RWPE1 (cell line): ENCODE measurements around the gene IRF6.

Source experiments
- CTCF ChIA-PET: fragments of 350-600 bp; sonication (Branson Sonifier 250); formaldehyde crosslinking; extraction: SDS; loops from one replicate; lab custom pipeline; 2021; lab: Yijun Ruan, JAX
- POLR2A ChIA-PET: fragments of 400-600 bp; formaldehyde crosslinking; extraction: SDS; loops from one replicate; lab custom pipeline; 2020; ENCODE audit warnings: antibody characterized with exemption; ENCODE audit not compliant: low non-redundant PET; lab: Yijun Ruan, JAX
- DNase-seq: peaks from one replicate; pipeline ENCODE4 v3.0.0; 2012; ENCODE audit warnings: low spot score
- H3K27ac ChIP-seq: fragments of 450-650 bp; 2 replicates; pipeline ENCODE4 v1.5.1; 2017
- CTCF ChIP-seq: fragments of 450-650 bp; conservative IDR thresholded peaks from 2 replicates; pipeline ENCODE4 v1.5.1; 2017; ENCODE audit warnings: low read depth, mild to moderate bottlenecking

Gene IRF6

GRCh38 chr1:209780268-209780667 is 25.7 kb downstream of the IRF6 start:
- H3K27ac ChIP-seq: no peak overlapping the region
- ChIA-PET CTCF (interaction anchor here (0.6 kb wide), 1 partner anchor 178 kb away, joined by 3 read pairs; no protein-coding TSS in a partner anchor), POLR2A (no interaction called here)
- TF ChIP-seq CTCF: no peak
- DNase-seq: no peak

- H3K27ac ChIP-seq: no peak overlapping the region
- TF ChIP-seq CTCF: no peak
- ChIA-PET POLR2A (no interaction called here), CTCF (interaction anchor here (0.5 kb wide), 1 partner anchor 53 kb away, joined by 3 read pairs; no protein-coding TSS in a partner anchor)
- no peak for DNase-seq
Observed at GRCh38 chr1:209778102-209778501, 27.8 kb downstream of the IRF6 start.

GRCh38 chr1:209777587-209777986 is 28.4 kb downstream of the IRF6 start:
- ChIA-PET CTCF (interaction anchor here (0.5 to 0.7 kb wide), 2 partner anchors 240 to 591 kb away, joined by 3 to 4 read pairs; no protein-coding TSS in a partner anchor), POLR2A (no interaction called here)
- no peak overlapping the region for H3K27ac ChIP-seq
- no peak for TF ChIP-seq CTCF
- DNase-seq: no peak

- ChIA-PET CTCF (no interaction called here), POLR2A (no interaction called here)
- no peak for DNase-seq
Observed at GRCh38 chr1:209775678-209776077, 30.3 kb downstream of the IRF6 start.

GRCh38 chr1:209774592-209774991 is 31.4 kb downstream of the IRF6 start:
- DNase-seq: no peak
- H3K27ac ChIP-seq: no peak overlapping the region
- ChIA-PET POLR2A (no interaction called here), CTCF (no interaction called here)
- no peak for TF ChIP-seq CTCF

More at GRCh38 chr1:209775678-209776077, 30.3 kb downstream of the IRF6 start:
- no peak overlapping the region for H3K27ac ChIP-seq
- no peak for TF ChIP-seq CTCF

- TF ChIP-seq CTCF: no peak
- POLR2A ChIA-PET: no interaction called here
- CTCF ChIA-PET: no interaction called here
- DNase-seq: no peak
- H3K27ac ChIP-seq: no peak overlapping the region
Observed at GRCh38 chr1:209772126-209772525, 33.8 kb downstream of the IRF6 start.
